ELF-1 (cell line): ENCODE data around the gene HS3ST1.

Source experiments
- DNase-seq: peaks from one replicate; pipeline ENCODE4 v3.0.0-alpha.2; 2016; ENCODE audit warnings: low read depth, low spot score

Gene HS3ST1

GRCh38 chr4:11435557-11435956, 6.9 kb upstream of the HS3ST1 start:
- DNase-seq, result no peak

- DNase-seq, result no peak
These were observed 2.4 kb upstream of the HS3ST1 start for GRCh38 chr4:11431111-11431510.

- DNase-seq, result no peak
These were observed 1.8 kb upstream of the HS3ST1 start for GRCh38 chr4:11430536-11430935.

- no peak for DNase-seq
These were observed 978 bp upstream of the HS3ST1 start for GRCh38 chr4:11429699-11430045.

GRCh38 chr4:11428899-11429698, 405 bp upstream of the HS3ST1 start:
- DNase-seq, result peak; percentile 90

GRCh38 chr4:11427121-11427996, 1.3 kb downstream of the HS3ST1 start:
- DNase-seq, result peak; percentile 28

- peak; percentile 9 for DNase-seq
These were observed 2.0 kb downstream of the HS3ST1 start for GRCh38 chr4:11426731-11427120.

- DNase-seq, result no peak
These were observed 2.7 kb downstream of the HS3ST1 start for GRCh38 chr4:11426003-11426402.

- DNase-seq, result no peak
These were observed 3.8 kb downstream of the HS3ST1 start for GRCh38 chr4:11424856-11425255.

GRCh38 chr4:11424000-11424399, 4.7 kb downstream of the HS3ST1 start:
- DNase-seq, result peak; percentile 52

GRCh38 chr4:11423465-11423864, 5.2 kb downstream of the HS3ST1 start:
- no peak for DNase-seq

GRCh38 chr4:11421116-11421515, 7.6 kb downstream of the HS3ST1 start:
- DNase-seq, result no peak

GRCh38 chr4:11420327-11420726, 8.4 kb downstream of the HS3ST1 start:
- DNase-seq, result no peak

GRCh38 chr4:11418610-11419009, 10.1 kb downstream of the HS3ST1 start:
- peak; percentile 14 for DNase-seq

GRCh38 chr4:11416767-11417113, 12.0 kb downstream of the HS3ST1 start:
- DNase-seq, result no peak

- no peak for DNase-seq
These were observed 12.5 kb downstream of the HS3ST1 start for GRCh38 chr4:11416071-11416766.

GRCh38 chr4:11415409-11416070, 13.2 kb downstream of the HS3ST1 start:
- no peak for DNase-seq

GRCh38 chr4:11412211-11412610, 16.5 kb downstream of the HS3ST1 start:
- no peak for DNase-seq

- DNase-seq, result no peak
These were observed 19.1 kb downstream of the HS3ST1 start for GRCh38 chr4:11409632-11410031.

- DNase-seq, result no peak
These were observed 20.3 kb downstream of the HS3ST1 start for GRCh38 chr4:11408233-11408967.

GRCh38 chr4:11407551-11407950, 21.1 kb downstream of the HS3ST1 start:
- no peak for DNase-seq
